IPS-15b (cell line): Measurements from ENCODE around the gene XIRP1.

Experiments
- H3K27me3 ChIP-seq: one replicate; pipeline ENCODE4 v1.6.1; 2013; ENCODE audit warnings: low read length; ENCODE audit not compliant: control insufficient read depth, insufficient read depth
- H3K36me3 ChIP-seq: one replicate; pipeline ENCODE4 v1.6.1; 2013; ENCODE audit warnings: low read length; ENCODE audit not compliant: control insufficient read depth, insufficient read depth
- H3K4me1 ChIP-seq: one replicate; pipeline ENCODE4 v1.6.1; 2013; ENCODE audit warnings: mild to moderate bottlenecking, low read length; ENCODE audit not compliant: control insufficient read depth, insufficient read depth
- H3K4me3 ChIP-seq: one replicate; pipeline ENCODE4 v1.5.1; 2013; ENCODE audit warnings: low read depth, low read length
- H3K9ac ChIP-seq: one replicate; pipeline ENCODE4 v1.6.1; 2013; ENCODE audit warnings: low read depth, mild to moderate bottlenecking, low read length
- H3K9me3 ChIP-seq: one replicate; pipeline ENCODE4 v1.6.1; 2013; ENCODE audit warnings: mild to moderate bottlenecking, low read length; ENCODE audit not compliant: control insufficient read depth, insufficient read depth

Gene XIRP1

DNA sequence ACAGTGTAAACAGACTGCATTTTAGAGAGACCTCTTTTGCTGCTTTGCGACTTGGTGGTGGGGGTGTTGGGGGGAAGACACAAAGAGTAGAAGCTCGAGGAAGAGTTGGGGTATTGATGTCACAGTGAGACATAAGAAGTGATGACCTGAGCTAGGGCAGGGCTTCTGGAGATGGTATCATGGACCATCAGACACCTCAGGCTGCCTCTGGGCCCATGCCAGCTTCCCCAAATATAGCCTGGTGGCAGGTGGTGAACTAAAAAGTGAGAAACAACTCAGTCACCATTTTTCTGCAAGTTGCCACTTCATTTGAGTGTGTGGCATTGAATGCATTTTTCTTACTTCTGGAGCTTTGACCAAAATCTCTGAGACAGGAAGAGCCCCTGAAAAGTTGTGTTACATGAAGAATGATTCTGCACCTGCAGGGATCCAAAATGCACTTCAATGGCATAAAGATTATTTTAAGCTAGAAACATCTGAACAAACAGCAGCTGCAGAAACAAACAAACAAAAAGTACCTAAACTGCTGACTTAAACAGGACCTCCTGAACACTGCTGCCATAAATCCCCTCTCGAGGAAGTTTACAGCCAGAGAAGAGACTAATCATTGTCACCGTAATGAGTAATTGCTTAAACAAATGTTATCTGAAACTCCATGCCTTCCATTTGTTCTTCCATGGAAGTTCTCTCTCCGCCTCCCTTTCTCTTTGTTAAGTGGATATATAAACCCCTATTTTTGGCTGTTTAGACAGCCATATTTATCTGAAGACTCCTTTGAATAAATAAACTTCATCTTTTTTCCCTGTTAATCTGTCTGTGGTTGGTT lies 15.2 kb upstream of the XIRP1 start:
- no peak overlapping the region for H3K4me3 ChIP-seq
- H3K4me1 ChIP-seq: peaks cover 12% of the 10 kb centered on the region
- no peaks in the 10 kb centered on the region for H3K27me3 ChIP-seq
- H3K36me3 ChIP-seq: no peaks in the 10 kb centered on the region
- no peaks in the 10 kb centered on the region for H3K9me3 ChIP-seq
- H3K9ac ChIP-seq: no peak overlapping the region

DNA sequence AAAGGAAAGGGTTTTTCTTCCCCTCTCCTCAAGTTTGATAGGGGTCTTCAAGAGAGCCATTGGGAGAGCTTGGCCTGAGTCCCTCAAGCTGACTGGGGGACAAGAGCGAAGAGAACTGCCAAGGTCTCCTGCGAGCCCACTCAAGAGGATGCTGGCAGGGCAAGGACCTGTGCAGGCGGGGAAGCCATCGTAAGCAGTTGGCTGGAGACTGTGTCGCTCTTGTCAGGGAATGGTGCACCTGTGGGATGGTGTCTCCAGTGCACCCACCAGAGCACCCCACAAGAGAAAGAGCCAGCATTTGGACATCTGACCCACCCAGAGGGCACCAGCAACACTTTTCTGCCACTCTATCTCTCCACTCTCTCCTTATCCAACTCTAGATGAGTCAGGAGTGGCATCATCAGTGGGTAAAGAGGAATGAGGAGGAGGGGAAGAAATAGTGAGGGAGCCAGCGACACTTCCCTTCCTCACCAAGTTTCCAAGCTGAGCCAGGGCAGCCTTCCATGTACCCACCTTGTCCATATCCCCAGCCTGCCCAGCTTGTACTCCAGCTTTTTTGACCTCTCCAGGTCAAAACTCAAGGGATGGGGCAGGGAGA lies 13.6 kb upstream of the XIRP1 start:
- Histone ChIP-seq H3K27me3 (no peaks in the 10 kb centered on the region), H3K36me3 (no peaks in the 10 kb centered on the region), H3K9me3 (no peaks in the 10 kb centered on the region), H3K9ac (no peak overlapping the region), H3K4me3 (no peak overlapping the region), H3K4me1 (peaks cover 12% of the 10 kb centered on the region)

DNA sequence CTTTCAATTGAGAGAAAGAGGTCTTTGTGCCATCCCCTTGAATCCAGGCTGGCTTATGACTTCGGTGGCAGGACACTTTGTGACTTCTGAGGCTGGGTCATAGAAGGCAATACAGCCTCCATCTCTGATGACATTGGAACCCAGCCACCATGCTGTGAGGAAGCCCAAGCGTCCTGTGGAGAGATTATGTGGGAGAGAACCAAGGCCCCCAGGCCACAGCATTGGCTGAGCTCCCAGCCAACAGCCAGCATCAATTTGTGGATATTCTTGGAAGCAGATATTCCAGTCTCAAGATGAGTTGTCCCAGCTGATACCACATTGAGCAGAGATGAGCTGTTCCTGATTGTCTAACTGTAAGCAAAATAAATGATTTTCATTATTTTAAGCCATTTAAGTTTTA lies 12.7 kb upstream of the XIRP1 start:
- no peak overlapping the region for H3K9ac ChIP-seq
- H3K4me3 ChIP-seq: no peak overlapping the region
- peaks cover 6% of the 10 kb centered on the region for H3K4me1 ChIP-seq
- H3K36me3 ChIP-seq: no peaks in the 10 kb centered on the region
- no peaks in the 10 kb centered on the region for H3K27me3 ChIP-seq
- no peaks in the 10 kb centered on the region for H3K9me3 ChIP-seq

DNA sequence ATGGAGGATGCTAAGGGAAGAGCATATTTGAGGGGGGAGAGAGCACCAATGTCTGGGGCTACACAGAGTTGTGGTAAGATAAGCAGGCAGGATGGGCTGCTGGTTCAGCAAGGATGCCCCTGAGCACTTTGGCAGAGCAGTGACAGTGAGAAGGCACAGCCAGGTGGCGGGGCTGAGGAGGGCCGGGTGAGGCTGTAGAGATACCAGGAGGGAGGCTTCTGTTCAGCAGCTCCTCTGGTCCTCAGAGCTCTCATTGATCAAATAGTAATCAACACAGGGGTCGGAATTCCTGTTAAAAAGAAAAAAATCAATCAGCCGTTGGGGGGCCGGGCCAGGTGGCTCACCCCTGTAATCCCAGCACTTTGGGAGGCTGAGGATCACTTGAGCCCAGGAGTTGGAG lies 11.5 kb upstream of the XIRP1 start:
- H3K27me3 ChIP-seq: no peaks in the 10 kb centered on the region
- no peaks in the 10 kb centered on the region for H3K36me3 ChIP-seq
- peaks cover 6% of the 10 kb centered on the region for H3K4me1 ChIP-seq
- H3K9me3 ChIP-seq: no peaks in the 10 kb centered on the region
- no peak overlapping the region for H3K9ac ChIP-seq
- H3K4me3 ChIP-seq: no peak overlapping the region

DNA sequence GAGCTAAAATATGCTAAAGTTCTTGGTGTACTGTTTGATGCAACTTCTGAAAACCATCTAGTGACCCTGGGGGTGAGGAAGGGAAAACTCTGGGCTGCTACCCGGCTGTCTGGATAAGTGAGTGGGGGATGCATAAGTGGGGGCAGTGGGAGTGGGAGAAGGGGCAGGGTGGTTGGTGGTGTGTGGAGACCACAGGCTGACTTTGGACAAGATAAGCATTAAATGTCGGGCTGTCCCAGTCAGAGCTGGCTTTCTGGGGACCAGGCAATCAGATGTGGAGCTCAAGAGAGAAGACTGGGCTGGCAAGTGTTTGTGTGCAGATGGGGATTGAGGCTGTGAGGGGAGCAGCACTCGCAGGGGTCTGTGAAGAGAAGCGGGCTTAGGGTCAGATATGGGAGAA lies 11.0 kb upstream of the XIRP1 start:
- Histone ChIP-seq H3K4me3 (no peak overlapping the region), H3K9me3 (no peaks in the 10 kb centered on the region), H3K27me3 (no peaks in the 10 kb centered on the region), H3K4me1 (peaks cover 5% of the 10 kb centered on the region), H3K36me3 (no peaks in the 10 kb centered on the region), H3K9ac (no peak overlapping the region)

- H3K9me3 ChIP-seq: no peaks in the 10 kb centered on the region
- no peak overlapping the region for H3K9ac ChIP-seq
- H3K4me1 ChIP-seq: no peaks in the 10 kb centered on the region
- no peaks in the 10 kb centered on the region for H3K36me3 ChIP-seq
- no peak overlapping the region for H3K4me3 ChIP-seq
- H3K27me3 ChIP-seq: no peaks in the 10 kb centered on the region
Measured at GRCh38 chr3:39202094-39202493, 9.7 kb upstream of the XIRP1 start.

DNA sequence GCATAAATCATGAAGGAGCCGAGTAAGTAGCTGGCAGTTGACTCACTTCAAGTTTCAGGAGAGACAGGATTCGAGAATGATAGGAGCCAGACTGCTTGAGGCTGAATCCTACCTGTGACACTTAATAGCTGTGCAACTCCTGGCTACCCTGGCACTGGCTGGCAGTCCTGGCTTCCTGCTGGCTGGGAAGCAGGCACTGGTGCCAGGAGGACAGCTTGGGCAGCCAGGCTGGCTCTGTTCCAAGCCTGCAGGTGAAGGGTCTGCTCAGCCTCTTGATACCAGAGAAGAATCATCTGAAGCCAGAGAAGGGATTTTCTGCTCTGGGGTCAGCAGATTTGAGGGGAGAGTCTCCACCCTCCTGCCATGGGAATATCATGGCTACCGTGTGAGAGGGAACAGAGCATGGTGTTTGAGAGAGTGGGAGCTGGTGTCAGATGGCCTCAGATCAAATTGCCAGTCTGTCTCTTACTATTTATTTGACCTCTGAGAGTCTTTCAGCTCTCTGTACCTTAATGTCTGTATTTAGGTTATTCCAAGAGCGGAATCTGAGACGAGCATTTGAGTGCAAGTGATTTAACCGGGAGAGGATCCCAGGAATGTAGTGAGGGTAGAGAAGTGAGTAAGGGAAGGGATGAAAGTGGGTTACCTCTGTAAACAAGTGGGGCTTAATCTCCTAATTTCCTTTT lies 4.4 kb upstream of the XIRP1 start:
- no peak overlapping the region for H3K4me3 ChIP-seq
- no peaks in the 10 kb centered on the region for H3K9me3 ChIP-seq
- H3K4me1 ChIP-seq: no peaks in the 10 kb centered on the region
- no peak overlapping the region for H3K9ac ChIP-seq
- no peaks in the 10 kb centered on the region for H3K36me3 ChIP-seq
- no peaks in the 10 kb centered on the region for H3K27me3 ChIP-seq

GRCh38 chr3:39196034-39196433 lies 3.6 kb upstream of the XIRP1 start:
- no peaks in the 10 kb centered on the region for H3K27me3 ChIP-seq
- H3K36me3 ChIP-seq: no peaks in the 10 kb centered on the region

DNA sequence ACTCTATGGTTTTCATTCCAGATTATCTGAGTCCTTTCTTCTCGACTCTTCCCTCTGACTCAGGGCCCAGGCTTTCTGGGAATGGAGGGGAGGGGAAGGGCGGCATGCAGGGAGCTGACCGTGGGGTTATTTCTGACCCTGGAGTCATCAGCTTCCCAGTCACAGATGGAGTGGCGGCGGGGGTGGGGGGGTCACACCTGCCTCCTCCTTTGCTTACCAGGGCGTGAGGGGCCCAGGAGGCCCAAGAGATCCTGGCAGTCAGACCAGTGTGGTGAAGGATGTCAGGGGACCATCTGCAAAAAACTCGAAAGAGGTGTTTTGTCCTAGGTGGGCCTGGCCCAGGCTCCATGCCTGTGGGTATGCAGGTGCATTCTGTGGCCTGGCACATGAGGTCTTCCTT lies 996 bp upstream of the XIRP1 start:
- Histone ChIP-seq H3K4me3 (no peak overlapping the region), H3K27me3 (no peaks in the 10 kb centered on the region)

More at GRCh38 chr3:39196034-39196433, 3.6 kb upstream of the XIRP1 start:
- Histone ChIP-seq H3K4me3 (no peak overlapping the region), H3K9ac (no peak overlapping the region), H3K4me1 (peaks cover 2% of the 10 kb centered on the region), H3K9me3 (no peaks in the 10 kb centered on the region)

DNA sequence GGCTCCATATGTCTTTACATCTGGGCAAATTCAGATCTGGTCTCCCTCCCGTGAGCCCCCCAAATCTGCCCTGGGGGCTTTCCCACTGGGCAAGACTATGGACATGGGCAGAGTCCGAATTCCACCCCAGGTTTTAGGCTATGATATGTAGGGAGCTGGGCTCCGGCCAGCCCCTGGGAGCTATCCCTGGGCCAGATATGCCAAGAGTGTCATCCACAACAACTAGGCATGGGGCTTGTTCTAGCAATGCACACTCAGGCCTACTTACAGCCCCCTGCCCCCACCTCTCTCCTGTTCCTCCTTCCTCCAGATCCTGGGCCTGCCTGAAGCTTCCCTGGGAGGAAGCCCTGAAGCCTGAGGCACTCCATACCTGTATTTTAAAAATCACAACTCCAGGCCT lies 622 bp downstream of the XIRP1 start:
- Histone ChIP-seq H3K9ac (no peak overlapping the region), H3K4me3 (no peak overlapping the region), H3K27me3 (no peaks in the 10 kb centered on the region), H3K9me3 (no peaks in the 10 kb centered on the region), H3K4me1 (peaks cover 2% of the 10 kb centered on the region), H3K36me3 (no peaks in the 10 kb centered on the region)

More for the DNA sequence above, 996 bp upstream of the XIRP1 start:
- no peak overlapping the region for H3K9ac ChIP-seq
- H3K4me1 ChIP-seq: peaks cover 2% of the 10 kb centered on the region
- H3K9me3 ChIP-seq: no peaks in the 10 kb centered on the region
- H3K36me3 ChIP-seq: no peaks in the 10 kb centered on the region

DNA sequence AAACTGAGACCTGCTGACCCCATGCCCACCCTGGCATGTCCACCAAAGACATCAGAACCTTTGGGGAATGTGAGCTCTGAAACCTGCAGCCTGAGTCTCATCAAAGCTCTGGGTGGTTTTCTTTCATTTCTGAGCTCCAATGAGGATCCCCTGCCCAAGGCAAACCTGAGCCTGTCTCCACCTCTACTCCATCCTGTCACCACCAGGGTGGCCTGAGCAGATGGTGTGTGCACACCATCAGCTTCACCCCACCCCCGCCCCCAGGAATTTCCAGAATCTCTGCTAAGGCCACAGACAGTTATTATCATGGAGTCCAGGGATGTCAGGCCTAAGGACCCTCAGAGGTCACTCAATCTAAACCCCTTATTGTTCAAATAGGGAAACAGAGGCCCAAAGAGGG lies 1.3 kb downstream of the XIRP1 start:
- Histone ChIP-seq H3K36me3 (no peaks in the 10 kb centered on the region), H3K27me3 (no peaks in the 10 kb centered on the region), H3K4me1 (peaks cover 2% of the 10 kb centered on the region), H3K9ac (no peak overlapping the region), H3K9me3 (no peaks in the 10 kb centered on the region), H3K4me3 (no peak overlapping the region)
